Sigmoid colon (tissue), 4 donors: ENCODE results near the gene PAX9.

Source experiments
- CTCF ChIP-seq, 4 experiments: fragments of 450-650 bp in 3 of 4; fragments of 200-600 bp in 1 of 4; IDR thresholded peaks; one replicate each; pipeline ENCODE4 v1.5.1; 2016 to 2019; ENCODE audit warnings: antibody characterized with exemption in 4 of 4, mild to moderate bottlenecking in 3 of 4, moderate library complexity in 2 of 4
- POLR2A ChIP-seq, 2 donors: fragments of 450-650 bp; IDR thresholded peaks; one replicate each; pipeline ENCODE4 v1.6.1; 2016; ENCODE audit warnings: antibody characterized with exemption in 2 of 2, mild to moderate bottlenecking in 2 of 2, moderate library complexity in 2 of 2
- POLR2AphosphoS5 ChIP-seq, 4 donors: sonication (generic); formaldehyde crosslinking; IDR thresholded peaks; one replicate each; pipeline ENCODE4 v1.6.1; 2017; ENCODE audit warnings: antibody characterized with exemption in 4 of 4

- TF ChIP-seq CTCF (IDR thresholded peaks at IDR 0.05): no peak
- TF ChIP-seq POLR2AphosphoS5 (IDR thresholded peaks at IDR 0.05): no peak
- TF ChIP-seq POLR2A (IDR thresholded peaks at IDR 0.05): no peak
Measured at GRCh38 chr14:36656687-36657398, 4.8 kb upstream of the PAX9 start.
